Measurements from ENCODE around the gene MYH9.

Gene MYH9

DNA sequence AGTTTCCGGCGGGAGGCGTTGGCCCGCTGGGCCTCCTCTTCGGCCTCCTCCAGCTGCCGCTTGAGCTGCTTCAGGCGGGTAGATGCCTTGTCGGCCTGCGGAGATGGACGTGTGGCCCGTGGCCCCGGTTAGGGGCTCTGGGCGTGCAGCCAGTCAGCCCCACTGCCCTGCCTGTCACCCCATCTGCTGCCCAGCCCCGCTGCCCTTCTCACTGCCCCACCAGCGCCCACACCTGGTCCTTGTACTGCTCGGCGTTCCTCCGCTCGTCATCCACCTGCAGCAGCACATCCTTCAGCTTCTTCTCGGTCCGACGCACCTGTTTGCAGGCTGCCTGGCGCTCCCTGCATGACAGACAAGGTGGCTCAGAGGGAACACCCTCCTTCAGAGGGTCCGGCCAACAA, 103.6 kb downstream of the MYH9 start:
- TF ChIP-seq CTCF (IDR thresholded peaks at IDR 0.05), result no peak
- DNase-seq (ENCODE audit: low spot score), result no peak
- no peak overlapping the region for H3K4me3 ChIP-seq
- H3K27ac ChIP-seq, result peak overlapping the region in 1 of 2 donors; percentile 48

DNA sequence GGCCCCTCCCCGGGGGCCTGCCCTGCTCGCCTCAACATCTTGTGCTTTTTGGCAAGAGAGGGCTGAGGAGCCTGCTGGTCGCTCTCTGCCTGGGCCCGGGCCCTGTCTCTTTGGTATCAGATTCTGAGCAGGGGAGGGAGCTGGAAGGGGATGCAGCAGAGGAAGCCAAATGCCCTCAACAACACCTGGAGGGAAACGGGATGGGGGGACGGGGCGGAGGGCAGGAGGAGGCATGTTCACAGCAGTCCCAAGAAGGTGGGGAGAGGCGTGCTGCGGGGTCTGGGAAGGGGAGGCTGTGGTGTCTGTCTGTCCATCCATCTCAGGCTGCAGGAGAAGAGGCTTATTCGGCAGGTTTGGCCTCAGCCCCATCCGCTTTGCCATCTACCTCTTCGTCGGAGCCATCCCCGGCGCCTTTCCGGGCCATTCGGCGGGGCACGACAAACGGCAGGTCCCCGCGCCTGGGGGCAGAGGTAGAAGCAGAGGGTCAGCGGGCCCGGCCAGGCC, 105.4 kb downstream of the MYH9 start:
- no peak for TF ChIP-seq CTCF (IDR thresholded peaks at IDR 0.05)
- no peak for DNase-seq (ENCODE audit: low spot score)
- Histone ChIP-seq H3K27ac (no peak overlapping the region), H3K4me3 (no peak overlapping the region)

GRCh38 chr22:36281781-36282327, 105.9 kb downstream of the MYH9 start:
- TF ChIP-seq CTCF (IDR thresholded peaks at IDR 0.05), result no peak
- H3K4me3 ChIP-seq, result no peak overlapping the region
- DNase-seq (ENCODE audit: low spot score), result no peak
- H3K27ac ChIP-seq, result no peak overlapping the region

- no peak for DNase-seq (ENCODE audit: low spot score)
- H3K27ac ChIP-seq, result no peak overlapping the region
- no peak overlapping the region for H3K4me3 ChIP-seq
- TF ChIP-seq CTCF (IDR thresholded peaks at IDR 0.05), result no peak
Measured at GRCh38 chr22:36280379-36280778, 107.4 kb downstream of the MYH9 start.

DNA sequence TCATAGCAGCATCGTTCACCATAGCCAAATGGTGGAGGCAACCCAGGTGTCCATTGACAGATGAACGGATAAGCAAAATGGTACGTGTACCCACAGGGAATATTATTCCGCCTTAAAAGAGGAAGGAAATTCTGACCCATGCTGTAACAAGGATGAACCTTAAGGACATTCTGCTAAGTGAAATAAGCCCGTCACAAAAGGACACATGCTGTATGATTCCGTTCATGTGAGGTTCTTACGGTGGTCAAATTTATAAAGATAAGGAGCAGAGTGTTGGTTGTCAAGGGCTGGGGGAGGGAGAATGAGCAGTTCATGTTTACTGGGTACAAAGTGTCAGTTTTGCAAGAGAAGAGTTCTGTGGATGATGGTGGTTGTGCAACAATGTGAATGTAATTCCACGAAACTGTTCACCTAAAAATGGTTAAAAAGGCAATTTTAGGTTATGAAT, 108.5 kb downstream of the MYH9 start:
- no peak for TF ChIP-seq CTCF (IDR thresholded peaks at IDR 0.05)
- H3K27ac ChIP-seq, result peak overlapping the region in 1 of 2 donors; percentile 3
- no peak for DNase-seq (ENCODE audit: low spot score)
- no peak overlapping the region for H3K4me3 ChIP-seq

DNA sequence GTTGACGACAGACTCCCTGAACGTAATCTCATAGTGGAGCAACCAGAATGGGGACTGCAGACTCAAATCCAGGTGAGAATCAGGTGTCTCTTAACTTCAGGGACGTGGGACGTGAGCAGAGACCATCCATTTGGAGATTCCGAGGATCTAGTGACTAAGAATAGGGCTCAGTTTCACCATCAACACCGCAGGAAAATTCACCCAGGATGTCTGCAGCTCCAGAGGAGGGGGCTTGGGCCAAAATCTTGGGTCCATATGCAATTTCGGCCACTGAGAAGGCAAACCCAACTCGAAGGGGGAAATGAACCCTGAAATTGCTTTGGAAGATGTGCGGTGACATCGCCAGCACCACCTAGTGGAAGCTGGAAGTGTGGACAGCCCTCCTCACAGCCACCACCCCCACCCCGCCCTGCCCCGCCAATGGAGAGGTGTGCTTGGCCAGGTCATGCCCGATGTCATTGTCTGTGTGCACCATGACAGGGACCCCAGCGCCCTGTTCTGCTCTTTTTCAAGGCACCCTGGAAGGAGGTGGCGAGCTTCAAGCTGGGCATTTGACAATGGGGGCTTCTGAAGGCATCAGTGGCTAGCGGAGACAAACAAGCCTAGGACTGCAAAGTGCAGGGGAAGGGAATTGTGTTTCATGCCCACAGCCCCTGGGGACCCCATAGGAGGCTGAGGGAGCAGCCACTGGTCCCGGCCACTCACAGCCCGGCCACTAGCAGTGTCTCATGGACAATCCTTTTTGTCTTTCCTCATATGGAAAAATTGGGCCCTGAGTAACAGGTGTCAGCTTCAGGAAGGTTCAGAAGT, 110.1 kb downstream of the MYH9 start:
- H3K27ac ChIP-seq, result peak overlapping the region in 1 of 2 donors; percentile 26
- no peak for DNase-seq (ENCODE audit: low spot score)

More for the DNA sequence above, 110.1 kb downstream of the MYH9 start:
- peak overlapping the region; percentile 25 for H3K4me3 ChIP-seq
- peak; percentile 75 for TF ChIP-seq CTCF (IDR thresholded peaks at IDR 0.05)

Data from coronary artery (tissue), 2 donors.